Activated CD4-positive, alpha-beta memory T cell treated with anti-CD3 and anti-CD28 coated beads, Interleukin-2, amount 10 ng/mL, durations not matched to agents 7 days and 5 days (primary cell): Measurements from ENCODE around the gene KLHL6. TPM values are rescaled to one million over a fixed set of nuclear protein-coding genes. Genes with fewer than 3 reads are reported as not detected.

ENCODE experiments used
- CTCF ChIA-PET: fragments of 350-600 bp; sonication (Branson Sonifier 250); formaldehyde crosslinking; loops from one replicate; lab custom pipeline; 2021; ENCODE audit warnings: antibody characterized with exemption, inconsistent platforms; lab: Charles Lee
- POLR2A ChIA-PET: fragments of 350-600 bp; sonication (Branson Sonifier 250); formaldehyde crosslinking; loops from one replicate; lab custom pipeline; 2021; ENCODE audit warnings: antibody characterized with exemption; lab: Charles Lee
- DNase-seq: peaks from one replicate; pipeline ENCODE4 v3.0.0-alpha.2; 2020
- H3K27ac Mint-ChIP-seq: one replicate; pipeline ENCODE4 v1.8.0; 2021; ENCODE audit warnings: mild to moderate bottlenecking, mixed read lengths
- H3K27me3 Mint-ChIP-seq: one replicate; pipeline ENCODE4 v1.8.0; 2021; ENCODE audit warnings: mixed read lengths
- H3K36me3 Mint-ChIP-seq: one replicate; pipeline ENCODE4 v1.8.0; 2021; ENCODE audit warnings: low read depth, mixed read lengths
- H3K4me1 Mint-ChIP-seq: one replicate; pipeline ENCODE4 v1.8.0; 2021; ENCODE audit warnings: mixed read lengths
- H3K4me3 Mint-ChIP-seq: one replicate; pipeline ENCODE4 v1.8.0; 2021; ENCODE audit warnings: mild to moderate bottlenecking, mixed read lengths
- H3K9me3 Mint-ChIP-seq: one replicate; pipeline ENCODE4 v1.8.0; 2021; ENCODE audit warnings: mixed read lengths
- total RNA-seq, 2 experiments: library from RNA; stranded (reverse); gene quantifications; one replicate each; pipeline ENCODE4 v1.2.3, GENCODE V29; 2021

Gene KLHL6
- total RNA-seq, 2 experiments from 2014 or later = 47.1 to 48.6 TPM

DNA sequence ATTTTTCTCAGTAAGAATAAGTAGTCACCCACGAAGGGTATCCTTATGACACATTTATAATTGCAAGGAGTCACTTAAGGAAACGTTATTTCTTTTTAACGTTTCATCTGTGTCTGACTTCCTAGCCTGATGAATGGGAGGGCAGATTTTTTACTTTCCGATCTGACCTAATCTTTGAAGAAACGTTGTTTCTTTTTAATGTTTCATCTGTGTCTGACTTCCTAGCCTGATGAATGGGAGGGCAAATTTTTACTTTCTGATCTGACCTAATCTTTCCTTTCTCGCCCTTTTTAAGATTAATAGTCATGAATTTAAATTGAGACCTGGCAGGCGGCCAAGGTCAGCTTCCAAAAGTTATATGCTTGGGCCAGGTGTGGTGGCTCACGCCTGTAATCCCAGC, 3.0 kb upstream of the KLHL6 start:
- Mint-ChIP-seq H3K4me3 (no peak overlapping the region), H3K27ac (no peak overlapping the region), H3K36me3 (peaks cover 19% of the 10 kb centered on the region), H3K27me3 (no peaks in the 10 kb centered on the region), H3K4me1 (peaks cover 36% of the 10 kb centered on the region), H3K9me3 (no peaks in the 10 kb centered on the region)
- ChIA-PET CTCF (interaction anchor here (2.7 kb wide), 1 partner anchor 79 kb away, joined by 9 read pairs; no protein-coding TSS in a partner anchor), POLR2A (no interaction called here)
- no peak for DNase-seq

DNA sequence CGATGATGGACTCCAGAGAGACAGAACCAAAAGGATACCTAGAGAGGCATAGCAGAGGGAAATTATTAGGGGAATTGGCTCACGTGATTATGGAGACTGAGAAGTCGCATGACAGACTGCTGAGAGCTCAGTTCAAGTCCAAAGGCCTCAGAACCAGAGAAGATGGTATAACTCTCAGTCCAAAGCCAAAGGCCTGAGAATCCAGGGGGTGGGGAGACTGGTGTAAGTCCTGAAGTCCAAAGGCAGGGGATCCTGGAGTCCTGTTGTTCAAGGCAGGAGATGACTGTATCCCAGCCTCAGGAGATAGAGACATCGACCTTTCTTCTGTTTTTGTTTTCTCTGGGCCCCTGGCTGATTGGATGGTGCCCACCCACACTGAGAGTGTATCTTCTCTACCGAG, 1.2 kb upstream of the KLHL6 start:
- Mint-ChIP-seq H3K4me1 (peaks cover 42% of the 10 kb centered on the region), H3K4me3 (peak overlapping the region; percentile 100), H3K36me3 (peaks cover 26% of the 10 kb centered on the region), H3K27ac (peak overlapping the region; percentile 98), H3K27me3 (no peaks in the 10 kb centered on the region), H3K9me3 (no peaks in the 10 kb centered on the region)
- CTCF ChIA-PET = no interaction called here
- DNase-seq = no peak
- POLR2A ChIA-PET = no interaction called here

DNA sequence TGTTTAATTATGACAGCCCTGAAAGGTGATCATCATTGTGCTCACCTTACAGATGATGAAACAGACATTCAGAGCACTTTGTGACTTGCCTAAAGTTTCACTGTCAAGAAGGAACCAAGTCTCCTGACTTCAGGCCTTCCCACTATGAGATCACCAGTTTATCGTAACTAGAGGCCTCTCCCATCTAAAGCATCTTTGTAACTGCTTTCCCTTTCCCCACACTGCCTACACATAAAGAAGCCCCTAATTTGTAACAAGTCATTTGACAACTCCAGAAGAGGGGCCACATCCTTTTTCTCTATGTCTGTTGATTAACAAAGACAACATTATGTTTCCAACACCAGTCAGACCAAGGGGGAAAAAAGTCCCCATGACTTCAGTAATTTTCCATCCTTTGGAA, 1.1 kb downstream of the KLHL6 start:
- no peak for DNase-seq
- Mint-ChIP-seq H3K27ac (peak overlapping the region; percentile 98), H3K36me3 (peaks cover 38% of the 10 kb centered on the region), H3K27me3 (no peaks in the 10 kb centered on the region), H3K4me1 (peaks cover 59% of the 10 kb centered on the region), H3K9me3 (no peaks in the 10 kb centered on the region), H3K4me3 (peak overlapping the region; percentile 100)
- POLR2A ChIA-PET = interaction anchor here (4.7 kb wide), 1 partner anchor 81 kb away, joined by 34 read pairs; the partner anchor contains the start of gene KLHL24
- CTCF ChIA-PET = no interaction called here

DNA sequence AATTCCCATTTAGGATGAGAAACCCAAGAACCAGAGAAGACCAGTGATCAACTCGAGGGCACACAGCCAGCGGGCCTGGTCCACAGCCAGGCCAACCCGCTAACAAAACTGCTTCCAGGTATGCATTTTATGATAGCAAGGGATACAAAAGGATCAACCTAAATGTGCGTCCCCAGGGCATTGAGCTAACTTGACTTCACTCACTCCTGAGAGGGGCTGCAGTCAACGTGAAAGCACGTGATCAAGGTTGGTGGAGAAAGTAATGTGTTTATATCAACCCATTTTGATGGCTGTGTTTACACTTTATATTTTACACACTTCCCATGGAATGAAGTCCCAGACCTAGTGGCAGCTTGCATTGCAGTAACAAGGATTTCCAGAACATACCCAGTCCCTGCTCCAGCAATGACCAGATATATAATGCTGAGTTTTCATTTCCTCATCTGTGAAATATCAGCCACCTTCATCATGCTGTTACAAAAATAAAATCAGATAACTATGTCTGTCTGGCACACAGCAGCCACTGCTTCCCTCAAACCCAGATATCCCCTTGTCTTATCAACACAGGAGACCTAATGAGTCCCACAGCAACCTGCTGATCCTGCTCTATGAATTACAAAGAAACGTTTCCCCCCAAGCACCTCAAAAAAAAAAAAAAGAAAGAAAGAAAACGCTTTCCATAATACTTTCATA, 2.0 kb downstream of the KLHL6 start:
- H3K27me3 Mint-ChIP-seq = no peaks in the 10 kb centered on the region
- CTCF ChIA-PET = interaction anchor here (1.2 kb wide), 1 partner anchor 39 kb away, joined by 3 read pairs; no protein-coding TSS in a partner anchor
- H3K4me3 Mint-ChIP-seq = peak overlapping the region; percentile 100
- peak overlapping the region; percentile 98 for H3K27ac Mint-ChIP-seq
- DNase-seq = no peak
- H3K36me3 Mint-ChIP-seq = peaks cover 40% of the 10 kb centered on the region
- no peaks in the 10 kb centered on the region for H3K9me3 Mint-ChIP-seq
- POLR2A ChIA-PET = interaction anchor here (0.5 to 4.7 kb wide), 6 partner anchors 33 to 748 kb away, joined by 3 to 34 read pairs (median 4); partner anchors contain the start of genes KLHL24 and YEATS2
- peaks cover 63% of the 10 kb centered on the region for H3K4me1 Mint-ChIP-seq

DNA sequence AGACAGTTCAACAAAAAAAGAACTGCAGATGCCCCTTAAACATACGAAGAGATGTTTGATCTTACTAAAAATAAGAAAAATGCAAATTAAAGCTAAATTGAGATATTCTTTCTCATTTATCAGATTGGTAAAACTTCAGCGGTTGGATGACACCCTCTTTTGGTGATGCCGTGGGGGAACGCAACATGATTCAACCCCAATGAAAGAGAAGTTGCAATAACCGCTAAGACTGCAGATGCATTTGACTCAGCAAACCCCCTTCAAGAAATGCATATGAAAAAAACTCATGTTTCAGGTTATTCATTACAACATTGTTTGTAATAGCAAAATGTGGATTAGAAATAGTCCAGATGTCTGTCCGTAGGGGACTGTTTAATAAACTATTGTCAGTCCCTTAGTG, 3.6 kb downstream of the KLHL6 start:
- H3K27ac Mint-ChIP-seq = peak overlapping the region; percentile 98
- DNase-seq = peak; percentile 56
- POLR2A ChIA-PET = interaction anchor here (0.7 to 4.7 kb wide), 5 partner anchors 10 to 84 kb away, joined by 3 to 34 read pairs (median 3); partner anchors contain the start of gene KLHL24

DNA sequence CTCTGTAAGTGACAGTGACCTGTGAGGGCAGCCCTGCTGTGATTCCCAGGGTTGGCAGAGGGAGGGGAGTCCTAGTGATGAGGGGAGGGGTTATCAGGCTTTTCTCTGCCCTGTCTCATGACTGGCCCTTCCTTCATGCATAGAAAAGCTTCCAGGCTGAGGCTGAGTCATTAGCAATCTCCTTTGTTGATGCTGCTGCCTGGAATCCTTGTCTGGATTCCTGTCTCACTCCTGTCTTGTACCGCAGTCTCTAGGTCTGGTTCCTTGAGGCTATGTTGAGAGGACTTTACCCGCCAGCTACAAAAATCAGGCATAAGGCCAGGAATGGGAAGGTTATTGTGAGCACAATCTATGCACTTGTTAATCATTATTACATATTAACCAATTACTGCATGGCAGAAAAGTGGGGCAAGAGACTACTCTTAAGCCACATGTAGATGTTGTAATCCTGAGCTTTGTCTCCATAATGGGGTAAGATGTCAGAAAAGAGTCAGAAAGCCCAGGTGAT, 7.2 kb downstream of the KLHL6 start:
- POLR2A ChIA-PET = no interaction called here
- Mint-ChIP-seq H3K27me3 (no peaks in the 10 kb centered on the region), H3K27ac (no peak overlapping the region), H3K36me3 (peaks cover 39% of the 10 kb centered on the region), H3K4me3 (no peak overlapping the region), H3K9me3 (no peaks in the 10 kb centered on the region), H3K4me1 (peaks cover 53% of the 10 kb centered on the region)
- CTCF ChIA-PET = no interaction called here
- no peak for DNase-seq

More for the DNA sequence above, 3.6 kb downstream of the KLHL6 start:
- H3K27me3 Mint-ChIP-seq = no peaks in the 10 kb centered on the region
- peaks cover 48% of the 10 kb centered on the region for H3K36me3 Mint-ChIP-seq
- H3K4me3 Mint-ChIP-seq = peak overlapping the region; percentile 100
- CTCF ChIA-PET = interaction anchor here (0.9 to 1.7 kb wide), 3 partner anchors 74 to 85 kb away, joined by 3 to 6 read pairs (median 3); no protein-coding TSS in a partner anchor
- H3K4me1 Mint-ChIP-seq = peaks cover 66% of the 10 kb centered on the region
- H3K9me3 Mint-ChIP-seq = no peaks in the 10 kb centered on the region

DNA sequence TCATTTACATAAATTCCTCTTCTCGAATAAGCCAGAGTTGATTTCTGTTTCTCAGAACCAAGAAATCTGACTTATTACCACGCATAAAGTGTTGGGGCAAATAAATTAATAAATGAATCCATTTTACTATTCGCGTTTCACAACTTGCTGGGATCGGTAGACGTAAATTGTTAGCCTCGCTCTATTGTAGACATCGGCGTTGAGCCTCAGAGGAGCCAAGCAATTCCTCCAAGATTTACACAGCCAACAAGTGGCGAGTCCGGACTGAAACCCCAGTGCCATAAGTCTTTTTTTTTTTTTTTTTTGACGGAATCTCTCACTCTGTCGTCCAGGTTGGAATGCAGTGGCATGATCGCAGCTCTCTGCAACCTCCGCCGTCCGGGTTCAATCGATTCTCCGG, 8.9 kb downstream of the KLHL6 start:
- peaks cover 44% of the 10 kb centered on the region for H3K36me3 Mint-ChIP-seq
- H3K9me3 Mint-ChIP-seq = no peaks in the 10 kb centered on the region
- no peaks in the 10 kb centered on the region for H3K27me3 Mint-ChIP-seq
- no peak overlapping the region for H3K27ac Mint-ChIP-seq
- DNase-seq = no peak
- ChIA-PET POLR2A (no interaction called here), CTCF (no interaction called here)
- peaks cover 54% of the 10 kb centered on the region for H3K4me1 Mint-ChIP-seq
- no peak overlapping the region for H3K4me3 Mint-ChIP-seq

DNA sequence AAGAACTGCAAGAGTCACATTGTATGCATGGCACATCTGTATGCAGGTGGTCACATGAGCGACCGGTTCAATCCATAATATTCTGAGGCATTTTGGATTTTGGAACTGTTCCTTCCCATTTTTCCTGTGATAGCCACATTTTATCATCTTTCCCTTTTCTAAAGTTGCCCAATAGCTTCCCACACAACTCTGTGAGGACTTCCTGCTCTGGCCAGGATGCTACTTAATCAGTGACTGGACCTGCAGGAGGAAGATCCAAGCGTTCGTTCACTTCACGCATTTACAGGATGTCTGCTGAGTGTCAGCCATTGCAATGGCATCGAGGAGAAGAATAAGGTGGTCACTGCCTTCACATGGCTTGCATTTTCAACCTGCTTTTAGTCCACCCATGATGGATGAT, 9.8 kb downstream of the KLHL6 start:
- POLR2A ChIA-PET = no interaction called here
- CTCF ChIA-PET = interaction anchor here (1.2 kb wide), 1 partner anchor 13 kb away, joined by 4 read pairs; no protein-coding TSS in a partner anchor
- peaks cover 55% of the 10 kb centered on the region for H3K4me1 Mint-ChIP-seq

DNA sequence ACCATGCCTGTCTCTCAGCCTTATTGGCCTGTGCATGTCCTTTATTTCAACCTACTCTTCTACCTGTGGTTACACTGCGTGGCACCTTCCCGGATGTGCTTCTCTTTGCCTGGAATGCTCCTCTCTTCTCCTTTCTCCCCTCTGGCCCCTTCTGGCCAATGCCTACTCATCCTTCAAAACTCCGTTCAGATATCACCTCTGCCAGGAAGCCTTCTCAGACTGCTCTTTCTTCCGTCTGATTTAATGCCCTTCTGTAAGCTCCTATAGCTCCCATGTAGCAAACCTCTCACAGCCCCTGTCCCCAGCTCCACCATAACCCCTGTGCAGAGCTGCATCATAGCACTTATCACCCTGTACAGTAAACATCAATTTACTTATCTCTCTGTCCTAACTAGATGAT, 13.2 kb downstream of the KLHL6 start:
- Mint-ChIP-seq H3K27me3 (no peaks in the 10 kb centered on the region), H3K27ac (peak overlapping the region; percentile 65), H3K36me3 (peaks cover 33% of the 10 kb centered on the region), H3K9me3 (no peaks in the 10 kb centered on the region), H3K4me1 (peaks cover 53% of the 10 kb centered on the region), H3K4me3 (no peak overlapping the region)
- no peak for DNase-seq
- CTCF ChIA-PET = interaction anchor here (0.6 to 0.9 kb wide), 2 partner anchors 14 to 15 kb away, joined by 3 read pairs; no protein-coding TSS in a partner anchor
- POLR2A ChIA-PET = interaction anchor here (1.0 to 2.4 kb wide), 5 partner anchors 13 to 115 kb away, joined by 3 to 8 read pairs (median 7); partner anchors contain the start of genes KLHL24 and KLHL6

More for the DNA sequence above, 9.8 kb downstream of the KLHL6 start:
- H3K36me3 Mint-ChIP-seq = peaks cover 44% of the 10 kb centered on the region
- no peak overlapping the region for H3K27ac Mint-ChIP-seq
- no peak for DNase-seq
- H3K27me3 Mint-ChIP-seq = no peaks in the 10 kb centered on the region
- H3K4me3 Mint-ChIP-seq = no peak overlapping the region
- H3K9me3 Mint-ChIP-seq = no peaks in the 10 kb centered on the region

DNA sequence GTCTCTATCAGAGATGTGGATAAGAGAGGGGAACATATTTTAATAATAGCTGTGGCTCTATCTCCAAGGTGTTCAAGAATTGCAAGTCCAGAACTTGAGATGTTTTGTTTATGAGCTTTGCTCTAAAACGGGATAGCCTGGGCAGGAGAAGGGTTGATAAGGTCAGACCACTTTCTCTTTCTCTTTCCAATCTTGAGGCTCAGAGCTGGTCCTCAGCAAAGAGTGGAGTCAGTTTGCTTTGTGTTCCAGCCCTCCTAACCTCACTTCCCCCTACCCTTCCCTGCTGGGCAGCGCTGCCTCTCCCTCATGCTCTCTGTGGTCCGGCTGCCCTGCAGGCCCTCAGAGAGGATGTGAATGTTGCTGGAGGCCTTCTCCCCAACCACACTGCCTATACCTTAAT, 13.8 kb downstream of the KLHL6 start:
- peaks cover 31% of the 10 kb centered on the region for H3K36me3 Mint-ChIP-seq
- no peak for DNase-seq
- no peaks in the 10 kb centered on the region for H3K27me3 Mint-ChIP-seq
- CTCF ChIA-PET = interaction anchor here (0.9 to 1.4 kb wide), 2 partner anchors 13 to 45 kb away, joined by 3 read pairs; no protein-coding TSS in a partner anchor
- POLR2A ChIA-PET = interaction anchor here (1.0 to 2.4 kb wide), 9 partner anchors 10 to 114 kb away, joined by 3 to 8 read pairs (median 3); partner anchors contain the start of genes KLHL24 and KLHL6
- H3K4me1 Mint-ChIP-seq = peaks cover 56% of the 10 kb centered on the region
- no peaks in the 10 kb centered on the region for H3K9me3 Mint-ChIP-seq
- peak overlapping the region; percentile 65 for H3K27ac Mint-ChIP-seq
- no peak overlapping the region for H3K4me3 Mint-ChIP-seq

DNA sequence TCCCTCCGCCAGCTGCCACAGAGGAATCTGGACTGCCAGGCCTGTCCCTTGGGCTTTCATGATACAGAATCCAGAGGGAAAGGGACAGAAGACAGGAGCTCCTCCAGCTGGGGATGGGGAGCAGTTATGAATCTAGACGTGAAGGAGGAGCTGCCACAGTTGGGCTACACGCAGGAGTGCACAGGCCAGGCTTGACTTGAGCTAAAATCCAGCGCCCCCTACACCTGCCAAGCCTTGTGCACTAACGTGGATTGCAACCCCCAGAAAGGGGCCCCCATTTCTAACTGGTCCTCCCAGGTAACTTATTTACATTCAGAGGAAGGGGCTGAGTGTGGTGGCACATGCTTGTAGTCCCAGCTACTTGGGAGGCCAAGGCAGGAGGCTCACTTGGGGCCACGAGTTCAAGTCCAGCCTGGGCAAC, 14.3 kb downstream of the KLHL6 start:
- Mint-ChIP-seq H3K27me3 (no peaks in the 10 kb centered on the region), H3K36me3 (peaks cover 27% of the 10 kb centered on the region), H3K4me1 (peaks cover 58% of the 10 kb centered on the region), H3K27ac (peak overlapping the region; percentile 51), H3K9me3 (no peaks in the 10 kb centered on the region), H3K4me3 (no peak overlapping the region)
- POLR2A ChIA-PET = interaction anchor here (1.0 to 2.4 kb wide), 8 partner anchors 10 to 113 kb away, joined by 3 to 8 read pairs (median 4); partner anchors contain the start of genes KLHL24 and KLHL6
- no peak for DNase-seq
- CTCF ChIA-PET = interaction anchor here (1.4 kb wide), 1 partner anchor 45 kb away, joined by 3 read pairs; no protein-coding TSS in a partner anchor

DNA sequence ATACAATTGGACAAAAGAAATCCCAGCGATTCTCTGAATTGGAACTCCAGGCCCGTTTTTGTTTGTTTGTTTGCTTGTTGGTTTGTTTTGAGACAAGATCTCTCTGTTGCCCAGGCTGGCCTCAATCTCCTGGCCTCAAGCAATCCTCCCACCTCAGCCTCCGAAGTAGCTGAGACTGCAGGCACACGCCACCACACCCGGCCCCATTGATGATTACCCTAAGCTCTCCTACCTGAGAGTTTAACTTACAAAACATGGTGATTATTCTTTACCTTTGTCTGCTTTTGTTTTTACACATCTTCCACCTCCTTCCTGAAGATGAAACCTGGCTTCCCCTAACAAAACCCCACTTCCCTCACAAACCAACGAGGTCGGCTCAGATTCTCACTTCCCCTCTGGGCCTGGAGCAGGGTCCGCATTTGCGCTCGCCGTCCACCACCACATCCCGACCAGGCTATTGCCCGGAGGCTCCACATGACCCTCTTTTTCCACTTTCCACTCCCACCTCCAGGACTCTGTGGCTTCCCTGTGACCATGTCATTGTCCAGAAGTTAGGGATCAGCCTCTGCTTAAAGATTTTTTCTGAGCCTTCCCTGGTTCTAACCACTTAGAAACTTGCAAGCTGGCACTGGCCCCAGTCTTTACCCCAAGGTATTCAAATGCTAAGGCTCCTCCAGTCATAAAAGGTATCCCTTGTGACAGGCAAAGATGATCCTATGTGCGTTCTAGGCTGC, 14.8 kb downstream of the KLHL6 start:
- Mint-ChIP-seq H3K27ac (peak overlapping the region; percentile 51), H3K9me3 (no peaks in the 10 kb centered on the region), H3K4me3 (no peak overlapping the region), H3K27me3 (no peaks in the 10 kb centered on the region), H3K4me1 (peaks cover 59% of the 10 kb centered on the region), H3K36me3 (peaks cover 27% of the 10 kb centered on the region)
- POLR2A ChIA-PET = interaction anchor here (1.2 to 1.9 kb wide), 6 partner anchors 11 to 96 kb away, joined by 3 to 7 read pairs (median 4); partner anchors contain the start of genes KLHL24 and KLHL6
- DNase-seq = no peak
- CTCF ChIA-PET = interaction anchor here (1.4 kb wide), 1 partner anchor 46 kb away, joined by 3 read pairs; no protein-coding TSS in a partner anchor
